HG02970 (cell line): ENCODE data around the gene JAZF1.

Experiments used
- ATAC-seq: cut with Tn5 transposase; IDR thresholded peaks from one replicate; pipeline ENCODE4 v1.9.1; 2021; ENCODE audit warnings: mild to moderate bottlenecking, moderate library complexity, moderate number of reproducible peaks; ENCODE audit not compliant: unreplicated experiment, low FRiP score

The JAZF1 gene

GRCh38 chr7:27955011-27955410 is 225.6 kb downstream of the JAZF1 start:
- ATAC-seq = no peak

GRCh38 chr7:27953777-27954176 is 226.8 kb downstream of the JAZF1 start:
- ATAC-seq = no peak

- no peak for ATAC-seq
These were observed 227.2 kb downstream of the JAZF1 start for GRCh38 chr7:27953361-27953760.

GRCh38 chr7:27952456-27953285 is 227.9 kb downstream of the JAZF1 start:
- no peak for ATAC-seq

- no peak for ATAC-seq
These were observed 230.5 kb downstream of the JAZF1 start for GRCh38 chr7:27950123-27950522.

- no peak for ATAC-seq
These were observed 231.7 kb downstream of the JAZF1 start for GRCh38 chr7:27948861-27949260.

GRCh38 chr7:27947586-27948278 is 232.9 kb downstream of the JAZF1 start:
- no peak for ATAC-seq

- ATAC-seq = no peak
These were observed 234.2 kb downstream of the JAZF1 start for GRCh38 chr7:27946351-27946750.

- ATAC-seq = no peak
These were observed 235.4 kb downstream of the JAZF1 start for GRCh38 chr7:27945058-27945795.

GRCh38 chr7:27944643-27945042 is 236.0 kb downstream of the JAZF1 start:
- no peak for ATAC-seq

- ATAC-seq = no peak
These were observed 237.4 kb downstream of the JAZF1 start for GRCh38 chr7:27943241-27943640.

- no peak for ATAC-seq
These were observed 237.9 kb downstream of the JAZF1 start for GRCh38 chr7:27942711-27943110.

GRCh38 chr7:27941522-27941921 is 239.1 kb downstream of the JAZF1 start:
- ATAC-seq = no peak

GRCh38 chr7:27940341-27940740 is 240.3 kb downstream of the JAZF1 start:
- ATAC-seq = no peak

- ATAC-seq = no peak
These were observed 240.7 kb downstream of the JAZF1 start for GRCh38 chr7:27939893-27940292.

GRCh38 chr7:27936768-27937102 is 243.9 kb downstream of the JAZF1 start:
- ATAC-seq = no peak

GRCh38 chr7:27936047-27936767 is 244.4 kb downstream of the JAZF1 start:
- ATAC-seq = no peak

- no peak for ATAC-seq
These were observed 246.7 kb downstream of the JAZF1 start for GRCh38 chr7:27933671-27934565.

GRCh38 chr7:27930910-27931476 is 249.6 kb downstream of the JAZF1 start:
- no peak for ATAC-seq
